K562 (cell line): Measurements from ENCODE around the gene TESK2. TPM values are rescaled to one million over a fixed set of nuclear protein-coding genes. Genes with fewer than 3 reads are reported as not detected.

Source experiments
- DMBX1 ChIP-seq: fragments of 250-450 bp; sonication (Bioruptor Pico); IDR thresholded peaks from 2 replicates; pipeline ENCODE4 v1.8.0; 2022; ENCODE audit warnings: inconsistent platforms, mild to moderate bottlenecking, moderate library complexity, borderline replicate concordance
- FOSL1 ChIP-seq: fragments of 200-800 bp; sonication (Bioruptor generic); conservative IDR thresholded peaks from 2 replicates; pipeline ENCODE4 v1.6.1; 2016; ENCODE audit warnings: missing genetic modification characterization, missing compliant biosample characterization
- FOXK2 ChIP-seq, 2 experiments: fragments of 450-650 bp; IDR thresholded peaks in 1 of 2; conservative IDR thresholded peaks in 1 of 2; 2 replicates each; pipeline ENCODE4 v1.6.1; 2016; ENCODE audit warnings: low read depth in 2 of 2, mild to moderate bottlenecking in 1 of 2
- HMG20B ChIP-seq: fragments of 250-450 bp; sonication (Bioruptor Pico); IDR thresholded peaks from 2 replicates; pipeline ENCODE4 v1.5.0; 2021; ENCODE audit warnings: mild to moderate bottlenecking
- HNRNPLL ChIP-seq: fragments of 200-400 bp; formaldehyde crosslinking; IDR thresholded peaks from 2 replicates; pipeline ENCODE4 v1.6.1; 2017; ENCODE audit warnings: low read length, low read depth, mild to moderate bottlenecking; ENCODE audit not compliant: poor library complexity, severe bottlenecking
- JUNB ChIP-seq: fragments of 450-650 bp; formaldehyde crosslinking; conservative IDR thresholded peaks from 2 replicates; pipeline ENCODE4 v1.4.0; 2020; ENCODE audit warnings: mild to moderate bottlenecking
- KDM4B ChIP-seq, 2 experiments: fragments of 450-650 bp in 1 of 2; sonication (generic) in 1 of 2; IDR thresholded peaks; 2 replicates each; pipeline ENCODE4 v1.6.1; 2016 to 2017; ENCODE audit warnings: borderline replicate concordance in 2 of 2, antibody characterized with exemption in 1 of 2, low read depth in 1 of 2, mild to moderate bottlenecking in 1 of 2
- LEF1 ChIP-seq: fragments of 450-650 bp; IDR thresholded peaks from 2 replicates; pipeline ENCODE4 v1.6.1; 2016; ENCODE audit warnings: mild to moderate bottlenecking
- MYNN ChIP-seq, 2 experiments: sonication (generic); formaldehyde crosslinking in 1 of 2; IDR thresholded peaks; 2 replicates each; pipeline versions ENCODE4 v1.5.0 to v1.6.1; 2016 to 2020; ENCODE audit warnings: antibody characterized with exemption in 1 of 2, missing genetic modification reagents in 1 of 2
- NFE2 ChIP-seq: IDR thresholded peaks from 2 replicates; pipeline ENCODE4 v1.6.1; 2014; ENCODE audit warnings: antibody characterized with exemption, low read depth
- POLR2H ChIP-seq: IDR thresholded peaks from 2 replicates; pipeline ENCODE4 v1.6.1; 2016; ENCODE audit warnings: missing genetic modification characterization, low read depth, mild to moderate bottlenecking, control low read depth, missing compliant biosample characterization, moderate library complexity
- RUNX1 ChIP-seq: sonication (generic); IDR thresholded peaks from 2 replicates; pipeline ENCODE4 v1.6.1; 2016; ENCODE audit warnings: antibody characterized with exemption, low read depth
- TEAD4 ChIP-seq, 2 experiments: sonication (generic) in 1 of 2; formaldehyde crosslinking in 1 of 2; IDR thresholded peaks; 2 replicates each; pipeline versions ENCODE4 v1.6.1 to v1.8.0; 2012 to 2022; ENCODE audit warnings: borderline replicate concordance in 1 of 2, inconsistent platforms in 1 of 2, low read length in 1 of 2, mild to moderate bottlenecking in 1 of 2, missing genetic modification reagents in 1 of 2
- U2AF2 ChIP-seq: fragments of 200-400 bp; formaldehyde crosslinking; optimal IDR thresholded peaks from 2 replicates; pipeline ENCODE3; 2017; ENCODE audit warnings: low read depth, mild to moderate bottlenecking, low read length
- XRCC4 ChIP-seq: IDR thresholded peaks from one replicate; pipeline ENCODE4 v1.6.1; 2011; ENCODE audit not compliant: insufficient read depth, insufficient read length; ENCODE audit errors: extremely low read depth
- ZBTB8A ChIP-seq: fragments of 450-650 bp; IDR thresholded peaks from 2 replicates; pipeline ENCODE4 v1.6.1; 2018; ENCODE audit warnings: mild to moderate bottlenecking, moderate library complexity; ENCODE audit not compliant: partially characterized antibody
- ZNF23 ChIP-seq: fragments of 250-450 bp; sonication (Bioruptor Pico); IDR thresholded peaks from 2 replicates; pipeline ENCODE4 v1.4.0; 2020; ENCODE audit warnings: mild to moderate bottlenecking
- ZNF3 ChIP-seq: fragments of 250-450 bp; sonication (Bioruptor Pico); IDR thresholded peaks from 2 replicates; pipeline ENCODE4 v1.5.0; 2021; ENCODE audit warnings: mild to moderate bottlenecking, moderate library complexity
- ZNF354B ChIP-seq: fragments of 250-450 bp; sonication (Bioruptor Pico); IDR thresholded peaks from 2 replicates; pipeline ENCODE4 v1.4.0; 2020
- polyA plus RNA-seq, 8 experiments: library from polyadenylated mRNA; depleted of rRNA in 4 of 8; stranded (reverse) in 5 of 8; unstranded in 3 of 8; fragments of >200 nt; fragmentation: Nextera tagmentation in 2 of 8; fragmentation: Illumina TruSeq in 1 of 8; extraction: Ambion mirVana in 2 of 8; extraction: Trizol in 1 of 8; gene quantifications; 2 replicates each; pipeline versions ENCODE4 v1.2.1 to v1.2.3, GENCODE V29; 2011 to 2014; ENCODE audit warnings: inconsistent platforms in 1 of 8, missing spikeins in 1 of 8
- total RNA-seq, 7 experiments: library from RNA; depleted of rRNA in 6 of 7; stranded (reverse); fragments of >200 nt in 6 of 7; fragmentation: Illumina TruSeq in 2 of 7; extraction: Trizol in 2 of 7; gene quantifications; 2 replicates each; pipeline versions ENCODE4 v1.2.1 to v1.2.3, GENCODE V29; 2011 to 2021; ENCODE audit warnings: low replicate concordance in 1 of 7
- TF ChIP-seq, protein P1 (sequence below): fragments of 450-650 bp; IDR thresholded peaks from 2 replicates; pipeline ENCODE4 v1.6.1; 2017; ENCODE audit warnings: antibody characterized with exemption, mild to moderate bottlenecking
- TF ChIP-seq, protein P2 (sequence below): fragments of 450-650 bp; formaldehyde crosslinking; IDR thresholded peaks from 2 replicates; pipeline ENCODE4 v1.4.0; 2022; ENCODE audit warnings: mild to moderate bottlenecking, moderate library complexity

The TESK2 gene
- total and polyA plus RNA-seq, 9 of the 15 experiments (the other 6 are each of a cell fraction or from before 2014, with no cell fraction given), result 1.6 to 5.3 (median 3.7) TPM

DNA sequence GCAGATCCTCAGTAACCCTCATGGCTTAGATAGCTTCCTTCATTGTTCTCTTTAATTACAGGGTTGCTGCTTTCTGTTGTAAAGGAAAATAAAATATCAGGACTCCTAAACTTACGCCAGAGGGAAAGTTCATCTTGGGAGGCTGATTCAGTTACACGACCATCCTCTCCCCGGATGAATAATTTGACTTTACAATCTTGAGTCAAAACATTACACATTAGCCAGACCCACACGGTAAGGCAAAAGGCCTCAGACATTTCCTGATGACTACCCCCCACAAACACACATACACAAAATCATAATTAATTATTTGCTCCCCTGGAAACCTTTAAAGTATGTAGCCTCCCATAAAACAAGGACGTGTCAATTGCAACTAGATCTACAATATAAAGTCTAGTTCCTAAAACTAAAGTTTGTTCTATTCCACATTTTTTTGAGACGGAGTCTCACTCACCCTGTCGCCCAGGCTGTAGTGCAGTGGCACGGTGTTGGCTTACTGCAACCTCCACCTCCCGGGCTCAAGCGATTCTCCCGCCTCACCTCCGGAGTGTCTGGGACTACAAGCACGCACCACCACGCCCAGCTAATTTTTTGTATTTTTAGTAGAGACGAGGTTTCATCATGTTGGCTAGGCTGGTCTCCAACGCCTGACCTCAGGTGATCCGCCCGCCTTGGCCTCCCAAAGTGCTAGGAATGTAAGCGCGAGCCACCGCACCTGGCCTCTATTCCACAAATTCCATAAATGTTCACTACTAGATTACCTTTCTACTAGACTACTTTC, 31.6 kb upstream of the TESK2 start (continued):
- TF ChIP-seq, protein P1, sequence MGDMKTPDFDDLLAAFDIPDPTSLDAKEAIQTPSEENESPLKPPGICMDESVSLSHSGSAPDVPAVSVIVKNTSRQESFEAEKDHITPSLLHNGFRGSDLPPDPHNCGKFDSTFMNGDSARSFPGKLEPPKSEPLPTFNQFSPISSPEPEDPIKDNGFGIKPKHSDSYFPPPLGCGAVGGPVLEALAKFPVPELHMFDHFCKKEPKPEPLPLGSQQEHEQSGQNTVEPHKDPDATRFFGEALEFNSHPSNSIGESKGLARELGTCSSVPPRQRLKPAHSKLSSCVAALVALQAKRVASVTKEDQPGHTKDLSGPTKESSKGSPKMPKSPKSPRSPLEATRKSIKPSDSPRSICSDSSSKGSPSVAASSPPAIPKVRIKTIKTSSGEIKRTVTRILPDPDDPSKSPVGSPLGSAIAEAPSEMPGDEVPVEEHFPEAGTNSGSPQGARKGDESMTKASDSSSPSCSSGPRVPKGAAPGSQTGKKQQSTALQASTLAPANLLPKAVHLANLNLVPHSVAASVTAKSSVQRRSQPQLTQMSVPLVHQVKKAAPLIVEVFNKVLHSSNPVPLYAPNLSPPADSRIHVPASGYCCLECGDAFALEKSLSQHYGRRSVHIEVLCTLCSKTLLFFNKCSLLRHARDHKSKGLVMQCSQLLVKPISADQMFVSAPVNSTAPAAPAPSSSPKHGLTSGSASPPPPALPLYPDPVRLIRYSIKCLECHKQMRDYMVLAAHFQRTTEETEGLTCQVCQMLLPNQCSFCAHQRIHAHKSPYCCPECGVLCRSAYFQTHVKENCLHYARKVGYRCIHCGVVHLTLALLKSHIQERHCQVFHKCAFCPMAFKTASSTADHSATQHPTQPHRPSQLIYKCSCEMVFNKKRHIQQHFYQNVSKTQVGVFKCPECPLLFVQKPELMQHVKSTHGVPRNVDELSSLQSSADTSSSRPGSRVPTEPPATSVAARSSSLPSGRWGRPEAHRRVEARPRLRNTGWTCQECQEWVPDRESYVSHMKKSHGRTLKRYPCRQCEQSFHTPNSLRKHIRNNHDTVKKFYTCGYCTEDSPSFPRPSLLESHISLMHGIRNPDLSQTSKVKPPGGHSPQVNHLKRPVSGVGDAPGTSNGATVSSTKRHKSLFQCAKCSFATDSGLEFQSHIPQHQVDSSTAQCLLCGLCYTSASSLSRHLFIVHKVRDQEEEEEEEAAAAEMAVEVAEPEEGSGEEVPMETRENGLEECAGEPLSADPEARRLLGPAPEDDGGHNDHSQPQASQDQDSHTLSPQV, result no peak
- TF ChIP-seq NFE2 (no peak), ZBTB8A (no peak), MYNN (IDR thresholded peaks at IDR 0.05) (no peak), MYNN (CRISPR knock-in tag; IDR thresholded peaks at IDR 0.05) (no peak), U2AF2 (no peak), ZNF354B (no peak), JUNB (CRISPR knock-in tag) (no peak), DMBX1 (CRISPR knock-in tag) (no peak), FOXK2 (conservative IDR thresholded peaks at IDR 0.05 in 1 of 2, IDR thresholded peaks at IDR 0.05 in 1 of 2; ENCODE audit: low read depth in 2 of 2) (no peak), TEAD4 (IDR thresholded peaks at IDR 0.05; ENCODE audit: low read length) (no peak), TEAD4 (CRISPR knock-in tag; IDR thresholded peaks at IDR 0.05; ENCODE audit: borderline replicate concordance) (no peak), HNRNPLL (no peak), ZNF3 (CRISPR knock-in tag) (no peak), KDM4B (IDR thresholded peaks at IDR 0.05; ENCODE audit: borderline replicate concordance in 2 of 2, low read depth in 1 of 2) (no peak), FOSL1 (tag) (no peak), XRCC4 (no peak), ZNF23 (no peak), LEF1 (0 out of 2 replicates have a peak, but pooled peaks have one; percentile 37), HMG20B (no peak), RUNX1 (no peak), POLR2H (no peak)
- TF ChIP-seq, protein P2, sequence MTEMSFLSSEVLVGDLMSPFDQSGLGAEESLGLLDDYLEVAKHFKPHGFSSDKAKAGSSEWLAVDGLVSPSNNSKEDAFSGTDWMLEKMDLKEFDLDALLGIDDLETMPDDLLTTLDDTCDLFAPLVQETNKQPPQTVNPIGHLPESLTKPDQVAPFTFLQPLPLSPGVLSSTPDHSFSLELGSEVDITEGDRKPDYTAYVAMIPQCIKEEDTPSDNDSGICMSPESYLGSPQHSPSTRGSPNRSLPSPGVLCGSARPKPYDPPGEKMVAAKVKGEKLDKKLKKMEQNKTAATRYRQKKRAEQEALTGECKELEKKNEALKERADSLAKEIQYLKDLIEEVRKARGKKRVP (CRISPR knock-in tag), result no peak
